ENCODE results near the gene AGXT2.
A peak's percentile ranks its signal among the peaks of the same experiment; 100 is the strongest.

AGXT2 gene

DNA sequence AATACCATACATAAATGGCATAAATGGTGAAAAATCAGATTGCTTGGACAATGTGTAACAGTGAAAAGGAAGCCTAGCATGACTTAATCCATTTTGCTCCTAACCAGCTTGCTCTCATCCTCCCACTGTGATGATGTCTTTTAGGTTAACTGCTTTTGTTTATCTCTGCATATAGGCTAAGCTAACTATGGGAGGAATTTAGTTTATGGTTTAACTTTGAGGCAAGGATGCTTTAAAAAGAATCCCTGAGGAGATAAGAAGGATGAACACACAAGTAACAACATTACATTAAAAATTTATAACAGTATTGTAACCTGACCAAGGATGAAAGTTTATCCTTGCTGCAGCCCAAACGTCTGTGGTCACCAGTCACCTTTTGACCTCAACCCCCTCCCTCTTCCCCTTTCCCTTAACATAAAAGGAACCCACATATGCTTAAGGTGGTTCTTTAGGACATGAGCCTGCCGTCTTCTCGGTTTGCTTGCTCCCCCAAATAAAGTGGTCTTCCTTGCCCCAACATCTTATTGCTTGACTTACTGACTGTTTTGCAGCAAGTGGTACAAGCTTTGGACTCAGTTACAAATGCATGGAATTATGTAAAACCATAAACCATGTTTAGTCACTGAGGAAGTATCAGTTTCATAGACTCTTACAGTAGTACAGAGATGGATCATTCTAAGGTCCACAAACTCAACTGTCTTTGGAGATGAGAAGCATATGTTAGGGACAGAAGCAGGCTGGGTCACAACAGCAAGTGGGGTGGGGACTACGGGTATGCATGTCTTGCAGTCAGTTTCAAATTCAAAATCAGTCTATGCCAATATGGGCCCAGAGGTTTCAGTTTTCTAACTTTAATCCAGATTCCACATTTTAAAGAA, 31.3 kb downstream of the AGXT2 start:
- DNase-seq (ENCODE audit: low read depth), result peak; percentile 27
- no peak overlapping the region for H3K4me3 ChIP-seq (ENCODE audit: low read depth, low read length)
- TF ChIP-seq, protein P1, sequence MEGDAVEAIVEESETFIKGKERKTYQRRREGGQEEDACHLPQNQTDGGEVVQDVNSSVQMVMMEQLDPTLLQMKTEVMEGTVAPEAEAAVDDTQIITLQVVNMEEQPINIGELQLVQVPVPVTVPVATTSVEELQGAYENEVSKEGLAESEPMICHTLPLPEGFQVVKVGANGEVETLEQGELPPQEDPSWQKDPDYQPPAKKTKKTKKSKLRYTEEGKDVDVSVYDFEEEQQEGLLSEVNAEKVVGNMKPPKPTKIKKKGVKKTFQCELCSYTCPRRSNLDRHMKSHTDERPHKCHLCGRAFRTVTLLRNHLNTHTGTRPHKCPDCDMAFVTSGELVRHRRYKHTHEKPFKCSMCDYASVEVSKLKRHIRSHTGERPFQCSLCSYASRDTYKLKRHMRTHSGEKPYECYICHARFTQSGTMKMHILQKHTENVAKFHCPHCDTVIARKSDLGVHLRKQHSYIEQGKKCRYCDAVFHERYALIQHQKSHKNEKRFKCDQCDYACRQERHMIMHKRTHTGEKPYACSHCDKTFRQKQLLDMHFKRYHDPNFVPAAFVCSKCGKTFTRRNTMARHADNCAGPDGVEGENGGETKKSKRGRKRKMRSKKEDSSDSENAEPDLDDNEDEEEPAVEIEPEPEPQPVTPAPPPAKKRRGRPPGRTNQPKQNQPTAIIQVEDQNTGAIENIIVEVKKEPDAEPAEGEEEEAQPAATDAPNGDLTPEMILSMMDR (conservative IDR thresholded peaks at IDR 0.05; ENCODE audit: low read depth, low read length), result no peak

DNA sequence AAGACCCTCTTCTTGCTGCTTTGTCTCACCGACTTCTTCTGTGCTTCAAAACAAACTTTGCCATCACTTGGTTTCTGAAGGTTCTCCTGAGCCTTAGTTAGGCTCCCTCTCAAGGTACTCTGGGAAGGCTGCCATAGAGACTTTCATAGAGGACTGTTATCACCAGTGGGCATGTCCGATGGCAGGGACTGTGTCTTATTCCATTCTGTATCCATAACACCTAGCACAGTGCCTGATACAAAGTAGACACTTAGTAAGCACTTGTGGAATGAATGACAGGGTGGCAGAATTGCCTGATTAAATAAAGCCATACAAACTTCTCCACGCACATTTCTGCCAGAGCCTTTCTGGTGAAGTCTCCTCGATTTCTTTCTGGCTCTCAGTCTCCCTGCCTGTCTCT, 32.7 kb downstream of the AGXT2 start:
- no peak overlapping the region for H3K4me3 ChIP-seq (ENCODE audit: low read depth, low read length)
- DNase-seq (ENCODE audit: low read depth), result no peak
- TF ChIP-seq, protein P1 (conservative IDR thresholded peaks at IDR 0.05; ENCODE audit: low read depth, low read length), result no peak

DNA sequence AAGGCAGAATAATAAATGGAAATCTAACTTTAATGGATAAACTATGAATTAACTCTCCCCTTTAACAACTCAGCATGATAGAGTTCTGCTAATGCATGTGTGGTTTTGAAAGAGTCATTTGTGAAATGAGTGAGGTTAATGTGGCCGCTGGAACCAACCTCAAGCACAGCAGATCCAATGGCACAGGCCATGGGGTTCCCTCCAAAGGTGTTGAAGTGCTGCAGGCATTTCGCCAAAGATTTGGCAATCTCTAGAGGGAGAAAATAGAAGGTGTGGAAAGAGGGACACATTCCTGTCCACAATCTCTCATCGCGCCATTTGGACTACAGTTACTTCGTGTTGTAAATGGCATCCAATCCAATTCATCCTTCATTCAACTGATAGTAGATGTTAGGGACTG, 35.0 kb downstream of the AGXT2 start:
- TF ChIP-seq, protein P1 (conservative IDR thresholded peaks at IDR 0.05; ENCODE audit: low read depth, low read length), result no peak
- DNase-seq (ENCODE audit: low read depth), result peak; percentile 67

DNA sequence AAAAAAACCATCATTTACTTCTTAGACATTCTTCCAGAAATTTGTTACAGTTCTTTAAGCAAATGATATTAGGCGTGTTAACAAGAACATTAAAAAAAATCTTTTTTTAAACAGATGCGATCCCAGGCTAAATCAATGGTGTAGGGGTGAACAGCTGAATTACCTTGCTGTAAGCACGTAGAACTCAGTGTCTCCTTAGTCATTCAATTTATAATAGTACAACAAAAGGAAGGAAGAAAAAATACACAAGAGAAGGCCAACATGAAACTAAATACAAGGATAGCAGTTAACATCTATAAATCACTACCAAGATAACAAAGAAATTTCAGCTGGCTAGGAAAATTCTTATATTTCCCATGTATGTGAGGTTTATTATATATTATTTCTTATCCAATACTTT, 35.4 kb downstream of the AGXT2 start:
- no peak overlapping the region for H3K4me3 ChIP-seq (ENCODE audit: low read depth, low read length)
- TF ChIP-seq, protein P1 (conservative IDR thresholded peaks at IDR 0.05; ENCODE audit: low read depth, low read length), result no peak
- DNase-seq (ENCODE audit: low read depth), result no peak

More for the DNA sequence above, 35.0 kb downstream of the AGXT2 start:
- no peak overlapping the region for H3K4me3 ChIP-seq (ENCODE audit: low read depth, low read length)

DNA sequence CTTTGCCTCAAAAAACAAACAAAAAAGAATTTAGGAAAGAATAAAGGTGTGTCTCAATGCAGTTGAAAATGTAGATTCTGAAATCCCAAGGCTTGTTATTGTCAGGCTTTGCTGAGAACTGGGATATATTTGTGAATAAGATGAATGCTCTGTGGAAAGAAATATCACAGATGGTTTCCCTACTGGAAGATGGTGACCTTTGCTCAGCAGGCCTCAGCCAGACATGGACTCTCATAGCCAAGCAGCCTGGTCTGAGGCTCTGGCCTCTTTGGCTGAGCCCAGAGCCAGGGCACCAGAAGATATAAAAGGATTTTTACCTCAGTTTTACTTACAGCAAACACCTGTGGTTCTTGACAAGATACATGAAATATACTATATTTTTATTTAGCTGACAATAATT, 37.1 kb downstream of the AGXT2 start:
- no peak overlapping the region for H3K4me3 ChIP-seq (ENCODE audit: low read depth, low read length)
- TF ChIP-seq, protein P1 (conservative IDR thresholded peaks at IDR 0.05; ENCODE audit: low read depth, low read length), result no peak
- no peak for DNase-seq (ENCODE audit: low read depth)

DNA sequence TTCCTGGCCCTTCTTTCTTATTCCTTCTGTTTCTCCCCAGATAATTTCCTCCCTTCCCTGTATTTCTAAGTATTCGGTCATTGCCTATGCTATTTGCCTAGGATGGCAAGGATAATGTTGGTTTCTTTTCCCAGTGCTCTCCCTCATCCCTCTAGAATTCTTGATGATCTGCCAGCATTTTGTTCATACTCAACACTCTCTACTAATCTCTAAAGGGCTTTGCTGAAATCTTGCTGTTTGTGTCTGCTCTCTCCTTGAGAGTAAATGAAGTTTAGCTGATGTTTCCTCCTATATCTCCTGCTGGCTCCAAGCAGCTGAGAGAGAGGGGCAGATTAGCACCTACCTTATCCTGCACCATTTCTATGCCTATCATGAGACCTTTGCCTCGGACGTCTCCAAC, 38.1 kb downstream of the AGXT2 start:
- TF ChIP-seq, protein P1 (conservative IDR thresholded peaks at IDR 0.05; ENCODE audit: low read depth, low read length), result no peak
- H3K4me3 ChIP-seq (ENCODE audit: low read depth, low read length), result no peak overlapping the region
- DNase-seq (ENCODE audit: low read depth), result peak; percentile 37

DNA sequence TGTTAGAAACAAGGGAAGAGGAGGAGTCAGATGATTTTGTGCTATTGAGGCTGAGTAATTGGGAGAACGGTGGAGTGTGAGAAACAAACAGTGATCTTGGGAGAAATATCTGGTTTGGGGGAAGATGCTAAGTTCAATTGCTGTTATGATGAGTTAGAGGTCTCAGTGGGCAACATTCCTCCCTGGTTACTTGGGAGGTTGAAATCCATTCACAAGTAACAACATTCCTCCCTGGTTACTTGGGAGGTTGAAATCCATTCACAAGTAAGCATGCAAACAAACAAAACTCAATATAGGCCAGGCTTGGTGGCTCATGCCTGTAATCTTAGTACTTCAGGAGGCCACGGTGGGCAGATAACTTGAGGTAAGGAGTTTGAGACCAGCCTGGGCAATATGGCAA, 38.7 kb downstream of the AGXT2 start:
- DNase-seq (ENCODE audit: low read depth), result no peak
- TF ChIP-seq, protein P1 (conservative IDR thresholded peaks at IDR 0.05; ENCODE audit: low read depth, low read length), result no peak

More for the DNA sequence above, 38.7 kb downstream of the AGXT2 start:
- no peak overlapping the region for H3K4me3 ChIP-seq (ENCODE audit: low read depth, low read length)
